Epidermal melanocyte (primary cell): ENCODE data around the gene TMEM238.
A peak's percentile ranks its signal among the peaks of the same experiment; 100 is the strongest.

Experiments
- DNase-seq: peaks from one replicate; pipeline ENCODE4 v3.0.0; 2011; ENCODE audit warnings: low spot score; ENCODE audit not compliant: insufficient read length

Gene TMEM238

GRCh38 chr19:55382013-55382412 is 2.1 kb downstream of the TMEM238 start:
- DNase-seq, result no peak

- no peak for DNase-seq
Measured at GRCh38 chr19:55379174-55379573, 4.9 kb downstream of the TMEM238 start.

- DNase-seq, result no peak
Measured at GRCh38 chr19:55377356-55378131, 6.5 kb downstream of the TMEM238 start.

- no peak for DNase-seq
Measured at GRCh38 chr19:55376241-55376933, 7.7 kb downstream of the TMEM238 start, which contains the start of gene TMEM190. Gene TMEM190, plus strand, starts transcription at chr19:55376826. Its CDS starts 28 bp downstream, at chr19:55376854.

GRCh38 chr19:55373993-55374757 is 9.9 kb downstream of the TMEM238 start:
- DNase-seq, result no peak

- DNase-seq, result no peak
Measured at GRCh38 chr19:55373306-55373992, 10.6 kb downstream of the TMEM238 start.

- DNase-seq, result no peak
Measured at GRCh38 chr19:55372316-55373081, 11.6 kb downstream of the TMEM238 start.

- no peak for DNase-seq
Measured at GRCh38 chr19:55370305-55370988, 13.6 kb downstream of the TMEM238 start, which contains the start of gene IL11. Gene IL11, minus strand, starts transcription at chr19:55370463. Its CDS starts 153 bp downstream, at chr19:55370310.

- DNase-seq, result peak; percentile 96
Measured at GRCh38 chr19:55369653-55370304, 14.3 kb downstream of the TMEM238 start.

GRCh38 chr19:55368701-55369563 is 15.2 kb downstream of the TMEM238 start:
- DNase-seq, result no peak

- DNase-seq, result no peak
Measured at GRCh38 chr19:55368106-55368505, 16.0 kb downstream of the TMEM238 start.

- DNase-seq, result no peak
Measured at GRCh38 chr19:55366790-55367189, 17.3 kb downstream of the TMEM238 start.

GRCh38 chr19:55365964-55366363 is 18.1 kb downstream of the TMEM238 start:
- DNase-seq, result no peak

GRCh38 chr19:55365245-55365644 is 18.8 kb downstream of the TMEM238 start:
- no peak for DNase-seq

- no peak for DNase-seq
Measured at GRCh38 chr19:55362990-55363716, 20.9 kb downstream of the TMEM238 start, which contains the start of gene GARIN5B. Gene GARIN5B, minus strand, starts transcription at chr19:55363260. Its CDS starts 194 bp downstream, at chr19:55363066.

- DNase-seq, result no peak
Measured at GRCh38 chr19:55362174-55362989, 21.7 kb downstream of the TMEM238 start.

- DNase-seq, result no peak
Measured at GRCh38 chr19:55360902-55361301, 23.2 kb downstream of the TMEM238 start.
